GM18907 (cell line): ENCODE results near the gene MANF.

Experiments used
- ATAC-seq: cut with Tn5 transposase; IDR thresholded peaks from one replicate; pipeline ENCODE4 v1.9.1; 2021; ENCODE audit warnings: mild to moderate bottlenecking, moderate library complexity; ENCODE audit not compliant: unreplicated experiment

MANF gene

DNA sequence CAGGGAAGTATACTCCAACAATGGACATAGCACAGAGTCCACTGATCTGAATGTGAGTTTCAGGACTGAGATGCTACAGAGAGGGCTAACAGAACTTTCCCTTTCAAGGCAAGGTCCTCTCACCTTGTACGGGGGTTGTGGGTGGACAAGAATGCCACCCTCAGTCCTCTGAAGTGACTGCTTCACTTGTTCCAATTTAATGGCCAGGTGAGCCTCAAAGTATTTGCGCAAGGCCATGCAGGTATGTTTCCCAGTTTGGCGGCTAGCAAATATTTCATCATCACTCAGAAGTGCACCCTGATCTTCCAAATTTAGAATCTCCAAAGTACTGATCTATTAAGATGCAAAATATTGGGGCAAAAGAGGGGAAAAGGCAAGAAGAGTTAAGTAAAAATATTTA is 44.0 kb downstream of the MANF start:
- no peak for ATAC-seq

- ATAC-seq, result no peak
Measured at GRCh38 chr3:51434110-51434509, 49.0 kb downstream of the MANF start.

DNA sequence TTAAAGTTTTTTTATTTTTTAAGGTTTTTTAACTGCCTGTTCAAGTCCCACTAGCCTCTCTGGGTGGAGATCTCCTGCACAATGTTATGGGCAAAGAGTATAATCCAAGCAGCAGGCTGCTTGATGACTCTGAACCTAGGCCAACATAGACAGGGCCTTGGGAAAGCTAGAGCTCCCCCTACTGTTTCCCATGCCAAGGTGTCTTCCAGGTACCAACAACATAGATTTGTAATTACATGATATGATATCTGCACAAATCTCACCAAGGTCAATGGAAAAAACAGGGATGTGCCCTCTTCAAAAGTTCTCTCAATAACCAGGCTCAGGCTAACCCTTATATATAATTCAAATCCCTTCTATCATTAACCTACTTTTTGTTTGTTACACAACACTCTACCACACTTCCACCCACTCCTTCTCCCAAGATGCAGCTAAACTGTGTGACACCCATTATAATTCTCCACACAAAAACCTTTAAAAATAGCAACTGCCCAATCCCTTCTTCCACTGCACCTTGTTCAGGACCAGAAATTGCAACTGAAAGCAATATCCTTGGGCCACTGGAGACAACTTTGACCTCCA is 49.7 kb downstream of the MANF start:
- no peak for ATAC-seq

GRCh38 chr3:51436998-51437639 is 52.0 kb downstream of the MANF start:
- ATAC-seq, result no peak
